Measurements from ENCODE around the gene LYRM1.
"Not testable (repeated sequence)": the region's sequence is repeated elsewhere in the genome, so short reads cannot be mapped to it uniquely, and the experiment has no call there.

Gene LYRM1

DNA sequence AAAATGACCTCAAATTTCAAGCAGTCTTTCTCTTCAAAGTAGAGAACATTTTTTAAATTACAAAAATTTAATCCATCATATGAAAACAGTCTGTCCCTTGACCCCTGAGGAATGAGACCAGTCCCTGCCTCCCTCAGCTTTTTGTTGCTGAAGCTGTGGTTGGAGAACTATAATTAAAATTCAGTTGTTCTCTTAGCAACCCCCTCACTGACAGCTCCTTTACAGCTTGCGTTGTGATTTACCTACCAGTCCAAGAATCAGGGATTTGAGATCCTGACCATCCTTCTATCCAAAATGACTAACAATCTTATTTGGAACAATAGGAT lies 29.8 kb downstream of the LYRM1 start:
- no peak for DNase-seq (ENCODE audit: insufficient read length, low spot score)
- FAIRE-seq = no peak

DNA sequence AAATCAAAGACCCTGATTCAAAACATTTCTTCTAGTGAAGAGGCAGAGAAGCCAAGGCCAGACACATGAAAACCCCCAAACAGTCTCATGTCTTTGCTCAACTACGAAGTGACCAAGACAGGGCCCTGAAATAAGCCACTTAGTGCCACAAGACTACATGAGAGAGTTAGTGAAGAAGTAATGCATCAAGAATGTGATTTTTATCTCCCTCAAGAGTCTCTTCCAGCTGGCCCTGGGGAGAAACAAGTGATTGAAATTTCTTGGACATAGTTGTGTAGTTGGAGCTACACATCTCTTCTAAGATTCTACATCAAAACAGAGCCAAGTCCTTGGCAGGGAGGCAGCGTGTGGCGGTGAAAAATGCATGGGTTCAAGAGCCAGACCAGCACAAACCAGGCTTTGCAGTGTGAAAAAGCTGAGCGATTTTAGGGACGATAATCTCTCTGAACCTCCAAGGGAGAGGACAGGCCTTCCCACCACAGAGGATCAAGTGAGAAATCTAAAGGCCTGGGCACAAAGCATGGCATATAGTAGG lies 30.6 kb downstream of the LYRM1 start:
- DNase-seq (ENCODE audit: insufficient read length, low spot score) (no peak), FAIRE-seq (no peak)

DNA sequence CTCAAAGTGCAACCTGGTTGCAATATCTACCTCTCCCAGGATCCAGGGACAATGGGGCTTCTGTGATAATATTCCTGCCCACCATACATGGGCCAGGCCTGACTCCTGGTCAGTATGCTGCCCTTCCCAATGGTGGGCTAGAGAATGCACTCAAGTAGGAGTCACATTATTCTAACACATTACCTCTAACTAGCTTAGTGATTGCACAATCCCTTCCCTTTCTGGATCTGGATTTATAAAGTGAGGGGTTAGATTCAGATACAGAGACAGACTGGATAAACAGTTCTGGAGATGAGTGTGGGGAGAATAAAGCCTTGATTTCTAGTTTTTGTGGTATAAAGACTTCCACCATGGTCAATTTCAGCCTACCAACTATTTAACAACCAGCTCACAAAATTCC lies 33.0 kb downstream of the LYRM1 start:
- FAIRE-seq = no peak

DNA sequence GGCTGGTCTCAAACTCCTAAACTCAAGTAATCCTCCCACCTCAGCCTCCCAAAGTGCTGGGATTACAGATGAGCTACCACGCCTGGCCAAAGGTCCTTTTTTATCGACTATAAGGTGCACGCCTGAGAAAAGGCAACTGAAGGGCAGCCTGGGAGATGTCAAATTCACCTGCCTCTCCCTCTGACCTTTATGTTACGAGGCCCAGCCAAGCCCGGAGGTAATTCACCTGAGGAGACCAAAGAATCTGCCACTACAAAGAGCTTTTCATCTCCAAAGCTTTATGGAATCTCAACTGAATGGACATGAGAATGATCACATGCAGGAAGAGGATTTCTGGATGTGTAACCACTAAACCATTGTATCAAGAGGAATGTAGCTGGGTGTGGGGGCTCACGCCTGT lies 37.2 kb downstream of the LYRM1 start:
- FAIRE-seq (no peak), DNase-seq (ENCODE audit: insufficient read length, low spot score) (no peak)

More for the DNA sequence above, 33.0 kb downstream of the LYRM1 start:
- DNase-seq (ENCODE audit: insufficient read length, low spot score) = no peak

DNA sequence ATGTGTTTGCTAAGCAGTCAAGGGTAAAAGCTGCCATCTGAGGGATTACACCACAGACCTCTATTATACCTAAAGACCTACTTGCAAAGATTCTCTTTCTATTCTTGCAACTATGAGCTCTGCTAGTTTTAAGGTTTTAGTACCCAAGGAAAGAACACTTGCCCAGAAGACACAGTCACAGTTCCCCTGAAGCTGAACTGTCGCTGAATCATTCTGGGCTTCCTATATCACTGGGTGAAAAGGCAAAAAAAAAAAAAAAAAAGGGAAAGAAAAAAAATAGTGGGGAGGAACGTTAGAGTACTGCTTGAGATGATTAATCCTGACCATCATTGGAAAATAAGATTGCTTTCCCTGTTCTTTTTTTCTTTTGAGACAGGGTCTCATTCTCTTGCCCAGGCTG lies 37.9 kb downstream of the LYRM1 start:
- DNase-seq (ENCODE audit: insufficient read length, low spot score) (no peak), FAIRE-seq (no peak)

DNA sequence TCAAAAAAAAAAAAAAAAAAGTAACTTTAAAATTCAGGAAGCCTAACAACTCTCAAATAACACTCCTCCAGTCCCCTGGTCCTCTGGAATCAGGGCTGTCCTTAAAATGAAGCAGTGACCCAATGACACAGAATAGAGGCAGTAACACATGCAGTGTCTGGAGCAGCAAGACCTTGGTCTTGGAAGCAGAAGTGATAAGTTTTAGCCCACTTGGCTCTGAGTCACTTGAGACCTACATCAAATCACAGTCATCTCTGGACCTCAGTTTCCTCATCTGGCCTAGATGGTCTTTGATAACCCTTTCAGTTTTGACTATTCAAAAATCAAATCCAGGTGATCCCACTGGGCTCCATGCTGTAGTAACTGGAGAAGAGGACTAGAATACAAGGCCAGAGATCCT lies 39.0 kb downstream of the LYRM1 start:
- FAIRE-seq (no peak), DNase-seq (ENCODE audit: insufficient read length, low spot score) (no peak)

DNA sequence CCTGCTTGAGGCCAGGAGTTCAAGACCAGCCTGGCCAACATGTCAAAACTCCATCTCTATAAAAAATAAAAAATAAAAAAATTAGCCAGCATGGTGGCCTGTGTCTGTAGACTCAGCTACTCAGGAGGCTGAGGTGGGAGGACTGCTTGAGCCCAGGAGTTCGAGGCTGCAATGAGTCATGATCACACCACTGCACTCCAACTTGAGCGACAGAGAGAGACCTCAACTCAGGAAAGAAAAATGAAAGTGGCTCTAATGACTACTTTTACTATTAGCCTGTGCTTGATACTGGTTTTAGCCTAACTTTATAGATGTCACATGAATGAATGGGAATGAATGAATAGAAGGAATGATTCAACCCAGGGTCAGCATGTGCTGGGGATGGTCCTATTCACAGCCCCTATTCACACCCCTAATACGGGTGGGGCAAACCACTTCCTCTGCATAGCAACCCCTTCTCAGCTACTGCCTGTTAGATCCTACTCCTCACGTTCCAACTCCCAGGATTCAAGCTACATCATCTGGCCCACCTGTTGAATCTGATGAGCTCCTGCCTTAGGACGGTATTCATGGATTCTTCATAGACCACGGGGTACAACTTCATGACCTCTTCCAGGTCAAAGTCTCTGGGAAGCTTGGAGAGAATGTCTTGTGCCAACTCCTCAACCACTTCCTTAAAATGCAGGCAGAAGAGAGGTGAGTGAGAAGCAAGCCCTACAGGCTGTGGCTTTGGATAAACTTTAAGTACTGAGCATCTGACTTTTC lies 40.5 kb downstream of the LYRM1 start:
- FAIRE-seq = no peak
- DNase-seq (ENCODE audit: insufficient read length, low spot score) = no peak

DNA sequence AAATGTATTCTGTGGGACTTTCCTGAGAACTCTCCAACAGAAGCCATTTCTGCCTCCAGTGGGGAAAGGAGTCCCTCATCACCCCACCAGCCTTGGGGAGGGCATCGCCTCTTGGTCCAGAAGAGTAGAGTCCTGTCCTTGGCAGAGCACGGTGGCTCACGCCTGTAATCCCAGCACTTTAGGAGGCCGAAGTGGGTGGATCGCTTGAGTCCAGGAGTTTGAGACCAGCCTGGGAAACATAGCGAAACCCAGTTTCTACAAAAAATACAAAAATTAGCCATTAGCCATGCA lies 41.0 kb downstream of the LYRM1 start:
- FAIRE-seq (no peak), DNase-seq (ENCODE audit: insufficient read length, low spot score) (no peak)

DNA sequence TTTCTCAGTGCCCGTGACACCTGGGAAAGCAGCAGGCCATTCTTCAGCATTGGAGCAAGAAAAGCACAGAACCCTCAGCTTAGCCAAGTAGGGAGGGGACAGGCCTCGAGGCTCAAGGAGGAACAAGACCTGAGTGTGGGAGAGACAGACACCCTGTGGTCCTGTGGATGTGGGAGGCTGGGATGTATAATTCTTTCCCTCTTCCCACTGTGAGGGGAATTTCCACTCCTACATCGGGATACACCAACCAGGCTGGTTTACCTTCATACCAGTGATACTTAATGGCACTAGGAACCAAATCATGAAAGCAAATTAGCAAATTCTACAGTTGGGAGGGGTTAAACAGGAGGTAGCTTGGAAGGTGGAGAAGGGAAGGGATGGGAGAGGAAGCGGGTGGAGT lies 41.7 kb downstream of the LYRM1 start:
- DNase-seq (ENCODE audit: insufficient read length, low spot score) (no peak), FAIRE-seq (no peak)

DNA sequence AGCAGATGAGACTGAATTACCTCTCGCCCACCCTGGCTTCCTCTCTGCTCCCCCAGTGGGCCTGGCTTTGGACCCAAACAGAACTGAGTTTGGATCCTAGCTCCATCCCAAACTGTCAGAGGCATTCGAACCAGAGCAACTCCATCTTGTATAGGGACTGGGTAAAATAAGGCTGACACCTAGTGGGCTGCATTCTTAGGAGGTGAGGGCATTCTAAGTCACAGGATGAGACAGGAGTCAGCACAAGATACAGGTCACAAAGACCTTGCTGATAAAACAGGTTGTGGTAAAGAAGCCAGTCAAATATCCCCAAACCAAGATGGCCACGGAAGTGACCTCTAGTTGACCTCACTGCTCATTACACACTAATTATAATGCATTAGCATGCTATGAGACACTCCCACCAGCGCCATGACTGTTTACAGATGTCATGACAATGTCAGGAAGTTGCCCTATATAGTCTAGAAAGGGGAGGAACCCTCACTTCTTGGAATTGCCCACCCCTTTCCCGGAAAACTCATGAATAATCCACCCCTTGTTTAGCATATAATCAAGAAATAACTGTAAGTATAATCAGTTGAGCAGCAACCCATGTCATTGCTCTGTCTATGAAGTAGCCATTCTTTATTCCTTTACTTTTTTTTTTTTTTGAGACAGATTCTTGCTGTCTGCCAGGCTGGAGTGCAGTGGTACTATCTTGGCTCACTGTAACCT lies 44.4 kb downstream of the LYRM1 start:
- DNase-seq (ENCODE audit: insufficient read length, low spot score) (no peak), FAIRE-seq (no peak)

DNA sequence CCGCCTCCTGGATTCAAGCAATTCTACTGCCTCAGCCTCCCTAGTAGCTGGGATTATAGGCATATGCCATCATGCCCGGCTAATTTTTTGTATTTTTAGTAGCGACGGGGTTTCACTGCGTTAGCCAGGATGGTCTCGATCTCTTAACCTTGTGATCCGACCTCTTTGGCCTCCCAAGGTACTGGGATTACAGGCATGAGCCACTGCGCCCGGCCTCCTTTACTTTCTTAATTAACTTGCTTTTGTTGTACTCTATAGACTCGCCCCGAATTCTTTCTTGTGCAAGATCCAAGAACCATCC lies 45.0 kb downstream of the LYRM1 start:
- not testable (repeated sequence) for DNase-seq (ENCODE audit: insufficient read length, low spot score); FAIRE-seq

DNA sequence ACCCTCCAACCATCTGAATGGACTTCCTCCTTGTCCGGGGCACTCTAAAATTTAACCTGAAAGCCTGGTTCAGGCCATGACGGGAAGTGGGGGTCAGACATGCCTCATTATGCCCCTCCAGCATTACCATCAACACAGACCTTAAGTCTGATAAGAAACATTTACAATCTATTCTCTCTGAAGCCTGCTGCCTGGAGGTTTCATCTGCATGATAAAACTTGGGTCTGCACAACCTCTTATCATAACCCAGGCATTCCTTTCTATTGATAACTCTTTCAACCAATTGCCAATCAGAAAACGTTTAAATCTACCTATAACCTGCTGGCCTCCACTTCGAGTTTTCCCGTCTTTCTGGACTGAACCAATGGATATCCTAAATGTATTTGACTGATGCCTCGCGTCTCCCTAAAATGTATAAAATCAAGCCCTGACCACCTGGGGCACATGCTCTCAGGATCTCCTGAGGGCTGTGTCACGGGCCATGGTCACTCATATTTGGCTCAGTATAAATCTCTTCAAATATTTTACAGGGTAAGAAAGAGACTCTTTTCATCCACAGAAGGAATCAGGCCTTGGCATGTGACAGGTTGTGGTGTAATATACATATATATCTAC lies 45.6 kb downstream of the LYRM1 start:
- FAIRE-seq (no peak), DNase-seq (ENCODE audit: insufficient read length, low spot score) (no peak)

DNA sequence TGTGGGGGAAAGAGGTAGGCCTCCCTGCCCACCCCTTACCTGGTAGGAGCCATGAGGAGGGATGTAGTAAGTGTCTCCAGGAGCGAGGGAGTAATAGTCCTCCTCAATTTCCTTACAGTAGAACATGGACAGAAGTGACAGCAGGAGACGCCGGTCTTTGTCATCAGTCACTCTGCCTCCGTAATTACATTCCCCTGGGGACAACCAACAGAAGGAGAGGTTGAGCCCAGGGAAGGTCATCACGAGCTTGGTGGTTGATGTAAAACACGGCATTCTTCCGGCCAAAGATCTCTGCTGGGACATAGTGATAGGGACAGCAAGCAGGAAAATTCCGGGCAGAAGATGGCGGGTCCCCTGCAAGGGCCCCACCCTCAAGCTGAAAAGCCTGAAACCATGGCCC lies 47.9 kb downstream of the LYRM1 start:
- DNase-seq (ENCODE audit: insufficient read length, low spot score) (no peak), FAIRE-seq (no peak)

DNA sequence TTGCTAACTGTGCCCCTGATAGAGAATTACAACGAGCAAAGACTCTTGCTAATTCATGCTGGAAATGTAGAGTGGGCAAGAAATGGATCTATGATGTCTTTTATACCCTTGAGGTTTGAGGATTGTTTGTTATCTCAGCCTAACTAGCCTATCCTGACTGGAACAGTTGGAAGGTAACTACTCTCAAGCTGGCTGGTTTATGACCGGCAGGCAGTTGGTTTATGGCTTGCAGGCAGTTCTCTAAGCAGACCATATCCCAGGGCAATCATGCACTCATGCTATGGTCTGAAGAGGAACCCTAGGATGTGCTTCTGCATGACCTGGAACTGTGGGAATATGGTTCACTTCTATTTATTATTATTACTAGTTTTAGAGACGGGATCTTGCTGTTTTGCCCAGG lies 49.1 kb downstream of the LYRM1 start:
- FAIRE-seq (no peak), DNase-seq (ENCODE audit: insufficient read length, low spot score) (no peak)

DNA sequence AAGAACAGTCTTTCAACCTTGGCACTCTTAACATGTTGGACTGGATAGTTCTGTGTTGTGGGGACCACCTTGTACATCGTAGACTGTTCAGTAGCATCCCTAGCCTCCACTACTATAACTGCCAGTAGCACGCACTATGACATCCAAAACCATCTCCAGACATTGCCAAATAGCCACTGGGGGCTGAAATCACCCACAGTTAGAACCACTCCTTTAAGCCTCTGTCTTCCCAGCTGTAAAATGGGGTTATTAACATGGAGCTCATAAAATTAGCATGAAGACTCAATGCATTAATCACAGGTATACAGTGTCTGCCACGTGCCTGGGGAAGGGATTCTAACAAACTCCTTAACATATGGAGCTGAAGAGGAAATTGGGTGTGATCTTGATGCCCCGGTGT lies 49.7 kb downstream of the LYRM1 start:
- no peak for FAIRE-seq
- DNase-seq (ENCODE audit: insufficient read length, low spot score) = no peak

DNA sequence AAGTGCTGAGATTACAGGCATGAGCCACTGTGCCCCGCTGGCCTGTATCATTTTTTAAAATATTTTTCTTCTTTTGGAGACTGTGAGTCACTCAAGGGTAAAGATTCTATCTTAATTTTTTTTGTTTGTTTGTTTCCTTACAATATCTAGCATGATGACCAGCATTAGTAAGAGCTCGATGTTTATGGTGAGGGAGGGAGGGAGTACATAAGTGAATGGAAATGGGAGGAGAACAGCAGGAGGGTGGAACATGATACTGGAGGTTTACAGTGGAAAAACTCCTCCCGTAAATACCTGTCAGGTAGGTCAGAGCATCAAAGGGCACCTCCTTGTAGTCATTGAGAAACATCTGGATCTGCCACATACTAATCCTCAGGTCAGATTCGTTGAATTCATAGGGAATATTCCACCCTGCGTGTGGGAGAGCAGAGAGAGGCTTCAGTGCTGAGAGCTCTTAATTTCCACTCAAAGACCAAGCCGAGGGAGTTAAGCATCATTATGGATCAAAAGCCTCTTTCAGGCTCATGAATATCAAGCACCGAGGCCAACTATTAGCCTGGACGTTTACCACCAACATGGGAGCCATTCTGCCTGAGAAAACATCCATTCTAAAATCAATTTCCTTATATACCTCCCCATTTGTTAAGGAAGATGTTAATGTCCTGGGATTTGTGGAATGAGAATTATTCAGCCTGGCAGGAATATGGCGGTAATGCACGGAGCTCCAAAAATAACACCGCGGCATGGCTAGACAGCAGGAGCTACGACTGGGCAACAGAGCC lies 51.8 kb downstream of the LYRM1 start:
- DNase-seq (ENCODE audit: insufficient read length, low spot score) (no peak), FAIRE-seq (no peak)

DNA sequence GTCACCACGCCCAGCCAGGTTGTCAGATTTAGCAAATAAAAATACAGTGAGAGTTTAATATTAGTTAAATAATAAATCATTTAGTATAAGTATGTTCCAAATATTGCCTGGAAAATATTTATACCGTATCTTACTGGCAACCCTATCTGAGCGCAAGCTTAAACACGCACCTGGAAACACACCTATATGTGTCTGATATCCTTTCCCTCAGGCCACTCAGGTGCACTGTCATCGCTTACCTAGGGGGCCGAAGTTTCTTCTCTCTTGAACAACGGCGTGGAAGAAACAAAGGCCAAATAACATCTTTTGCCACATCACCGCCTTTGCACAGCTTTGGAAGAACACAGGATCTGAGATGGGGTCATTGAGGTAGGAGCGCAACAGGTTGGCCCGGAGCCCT lies 54.0 kb downstream of the LYRM1 start:
- FAIRE-seq = no peak
- DNase-seq (ENCODE audit: insufficient read length, low spot score) = no peak

DNA sequence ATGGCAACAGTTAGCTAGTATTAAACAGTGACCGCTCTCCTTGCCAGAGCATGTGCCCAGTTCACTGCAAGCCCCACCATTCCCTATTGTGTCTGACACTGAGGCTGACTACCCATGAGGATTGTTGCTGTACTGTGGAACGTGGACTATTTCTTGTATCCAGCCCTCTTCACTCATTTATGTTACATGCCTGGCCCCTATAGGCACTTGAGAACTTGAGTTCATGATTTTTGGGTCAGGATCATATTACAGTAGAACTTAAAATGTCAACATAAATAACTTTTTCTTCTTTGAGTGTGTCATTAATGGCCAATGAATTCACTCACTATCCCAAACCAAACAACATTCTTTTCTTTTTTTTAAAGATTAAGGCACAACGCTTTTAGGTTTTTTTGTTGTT lies 55.7 kb downstream of the LYRM1 start:
- no peak for DNase-seq (ENCODE audit: insufficient read length, low spot score)
- no peak for FAIRE-seq

DNA sequence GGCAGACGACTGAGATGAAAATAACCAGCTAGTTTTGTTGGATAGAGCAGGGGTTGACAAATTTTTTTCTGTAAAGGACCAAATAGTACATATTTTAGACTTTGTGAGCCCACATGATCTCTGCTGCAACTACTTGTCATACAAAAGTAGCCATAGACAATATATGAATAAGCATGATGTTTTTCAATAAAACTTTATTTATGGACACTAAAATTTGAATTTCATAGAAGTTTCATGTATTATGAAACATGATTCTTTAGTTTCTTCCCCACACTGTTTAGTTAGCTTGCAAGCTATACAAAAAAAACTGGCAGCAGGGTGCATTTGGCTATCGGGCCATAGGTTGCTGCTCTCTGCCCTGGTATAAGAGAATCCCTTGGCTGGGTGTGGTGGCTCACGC lies 56.6 kb downstream of the LYRM1 start:
- FAIRE-seq (no peak), DNase-seq (ENCODE audit: insufficient read length, low spot score) (no peak)

DNA sequence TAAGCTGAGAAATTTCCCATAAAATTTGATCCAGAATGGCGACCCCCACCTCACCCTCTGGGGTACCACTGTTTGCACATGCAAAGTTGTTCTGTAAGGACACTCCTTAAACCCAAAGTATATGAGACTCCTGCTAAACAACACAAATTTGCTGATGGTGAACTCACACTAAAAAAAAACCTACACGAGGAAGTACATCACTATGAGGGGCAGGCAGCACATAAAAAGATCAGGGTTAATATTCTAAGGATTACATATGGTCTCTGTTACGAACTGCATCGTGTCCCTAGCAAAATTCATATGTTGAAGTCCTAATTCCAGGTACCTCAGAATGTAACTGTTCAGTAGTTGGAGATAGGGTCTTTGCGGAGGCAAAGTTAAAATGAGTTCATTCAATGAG lies 60.3 kb downstream of the LYRM1 start:
- DNase-seq (ENCODE audit: insufficient read length, low spot score) (no peak), FAIRE-seq (no peak)

DNA sequence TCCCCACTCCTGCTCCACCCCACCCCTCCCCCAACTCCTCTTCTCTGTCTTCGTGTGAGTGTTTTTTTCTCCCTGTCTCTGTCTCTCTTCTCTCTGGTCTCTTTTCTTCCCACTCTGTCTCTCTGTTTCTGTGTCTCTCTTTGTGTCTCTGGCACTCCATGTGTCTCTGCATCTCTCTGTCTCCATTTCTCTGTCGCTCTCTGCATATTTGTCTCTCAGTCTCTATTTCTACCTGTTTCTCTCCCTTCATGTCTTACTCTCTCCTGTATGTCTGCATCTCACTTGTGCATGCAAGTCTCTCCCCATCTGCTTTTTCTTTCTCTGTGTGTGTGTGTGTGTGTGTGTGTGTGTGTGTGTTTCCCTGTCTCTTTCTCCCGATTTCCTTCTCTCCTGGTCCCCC lies 68.2 kb downstream of the LYRM1 start:
- no peak for DNase-seq (ENCODE audit: insufficient read length, low spot score)
- FAIRE-seq = no peak

DNA sequence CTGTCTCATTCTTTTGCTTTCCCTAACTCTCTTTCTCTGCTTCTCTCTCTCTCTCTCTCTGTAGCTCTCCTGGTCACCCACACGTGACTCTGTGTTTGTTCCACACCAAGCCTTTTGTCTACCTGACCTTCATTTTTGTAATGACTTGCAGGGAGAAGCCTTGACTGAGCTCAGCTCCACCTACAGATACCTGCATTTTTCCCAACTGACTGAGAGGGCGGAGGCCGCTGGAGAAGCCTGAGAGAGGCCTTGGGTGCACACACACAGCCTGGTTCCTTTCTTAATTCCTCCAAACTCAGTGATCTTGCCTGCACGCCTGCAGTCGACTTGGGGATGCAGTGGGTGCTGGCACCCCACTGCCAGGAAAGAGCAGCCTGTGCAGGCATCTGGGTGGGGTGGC lies 68.8 kb downstream of the LYRM1 start:
- DNase-seq (ENCODE audit: insufficient read length, low spot score) (no peak), FAIRE-seq (no peak)
